ENCODE data around the gene VENTX. TPM values are rescaled to one million over a fixed set of nuclear protein-coding genes. Genes with fewer than 3 reads are reported as not detected.
"Not testable (repeated sequence)": the region's sequence is repeated elsewhere in the genome, so short reads cannot be mapped to it uniquely, and the experiment has no call there.

VENTX gene
- total and polyA plus RNA-seq, 2 of the 4 experiments (the other 2 are of a cell fraction): not detected

DNA sequence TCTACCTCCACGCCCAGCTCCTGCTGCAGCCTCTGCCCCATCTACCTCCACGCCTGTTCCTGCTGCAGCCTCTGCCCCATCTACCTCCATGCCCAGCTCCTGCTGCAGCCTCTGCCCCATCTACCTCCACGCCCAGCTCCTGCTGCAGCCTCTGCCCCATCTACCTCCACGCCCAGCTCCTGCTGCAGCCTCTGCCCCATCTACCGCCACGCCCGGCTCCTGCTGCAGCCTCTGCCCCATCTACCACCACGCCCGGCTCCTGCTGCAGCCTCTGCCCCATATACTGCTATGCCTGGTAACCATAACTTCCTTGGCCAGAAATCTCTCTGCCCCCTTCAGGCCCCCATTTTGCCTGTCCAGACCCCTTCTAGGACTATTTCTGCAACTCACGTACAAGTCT is 27.4 kb downstream of the VENTX start:
- H4K5ac ChIP-seq (ENCODE audit: low read depth, low read length); H2BK5ac ChIP-seq (ENCODE audit: low read depth, low read length, poor library complexity, severe bottlenecking); H4K91ac ChIP-seq (ENCODE audit: insufficient read depth, low read depth, low read length); H3K4me3 ChIP-seq (ENCODE audit: insufficient read depth, low read depth, low read length); dilution Hi-C loops (cut with HindIII; ENCODE audit: low sequenced_read_pairs, unreplicated experiment); POLR2A ChIA-PET (ENCODE audit: unreplicated experiment); H2BK15ac ChIP-seq (ENCODE audit: low read depth, low read length); H3K56ac ChIP-seq (ENCODE audit: extremely low read depth, insufficient read depth, low read length); H3K4ac ChIP-seq (ENCODE audit: low read depth, low read length); CTCF ChIA-PET; H3K4me1 ChIP-seq (ENCODE audit: control insufficient read depth, insufficient read depth, low read length); H2BK120ac ChIP-seq (ENCODE audit: low read depth, low read length); H3K4me2 ChIP-seq (ENCODE audit: low read depth, low read length); H3K9me3 ChIP-seq (ENCODE audit: control insufficient read depth, insufficient read depth, low read length); H2AFZ ChIP-seq (replicated peaks; ENCODE audit: low read length, poor library complexity); BruUV-seq (replicated peaks); H3K18ac ChIP-seq (ENCODE audit: low read depth, low read length); H3K23ac ChIP-seq (ENCODE audit: low read depth, low read length); H4K8ac ChIP-seq (ENCODE audit: low read depth in 2 of 2, low read length in 2 of 2); H2BK20ac ChIP-seq (ENCODE audit: low read depth, low read length); H3K79me1 ChIP-seq (ENCODE audit: low read depth in 1 of 2, low read length in 2 of 2); DNase-seq; H3K27ac ChIP-seq (ENCODE audit: insufficient read depth, low read length); H2AK9ac ChIP-seq (replicated peaks; ENCODE audit: low read depth, low read length, poor library complexity); H3K9ac ChIP-seq (ENCODE audit: low read depth, low read length); H3K36me3 ChIP-seq (ENCODE audit: control insufficient read depth, insufficient read depth, low read length); ATAC-seq (ENCODE audit: low read depth); H3K14ac ChIP-seq (replicated peaks; ENCODE audit: low read depth, low read length); H4K20me1 ChIP-seq (ENCODE audit: insufficient read depth, low read length); H2AK5ac ChIP-seq (ENCODE audit: low read depth, low read length); H3K27me3 ChIP-seq (ENCODE audit: control insufficient read depth, insufficient read depth, low read length); intact Hi-C loops (cut with micrococcal nuclease): not testable (repeated sequence)
- H3K9me1 ChIP-seq (ENCODE audit: insufficient read depth, low read length): peaks cover 10% of the 10 kb centered on the region
- in situ Hi-C loops (cut with MboI; ENCODE audit: low sequenced_read_pairs): loop anchor here (25.0 kb wide), 1 partner anchor 603 kb away; no protein-coding TSS in a partner anchor
- WGBS, 2 experiments (ENCODE audit: extremely low coverage in 2 of 2, insufficient read length in 1 of 2): 74% methylated on average over 7 of the region's 10 CpGs; no CpG with 5 or more reads in 1 of the 2 experiments
